Measurements from ENCODE around the gene HSD11B1L.

- TF ChIP-seq CTCF (IDR thresholded peaks at IDR 0.05), result peak; percentile 94 to 97 (median 97)
- peak; percentile 90 to 93 for TF ChIP-seq POLR2A (IDR thresholded peaks at IDR 0.05)
- peak; percentile 97 to 98 (median 98) for TF ChIP-seq POLR2AphosphoS5 (IDR thresholded peaks at IDR 0.05)
Measured at GRCh38 chr19:5690125-5690954, 9.5 kb downstream of the HSD11B1L start, which contains the start of gene RPL36.

Data from sigmoid colon (tissue), 4 donors.